ENCODE results near the gene MROH8. TPM values are rescaled to one million over a fixed set of nuclear protein-coding genes. Genes with fewer than 3 reads are reported as not detected.

The MROH8 gene
- total RNA-seq, 1 experiment from 2014 or later: 1.8 TPM

- ATAC-seq: no peak
- no TSS peak for BruUV-seq (replicated peaks)
- Histone ChIP-seq H3K4me1 (ENCODE audit: control insufficient read depth, insufficient read depth, low read length) (no peaks in the 10 kb centered on the region), H3K27me3 (ENCODE audit: control insufficient read depth, insufficient read depth, low read length) (no peaks in the 10 kb centered on the region), H3K27ac (ENCODE audit: low read length) (no peak overlapping the region), H3K36me3 (ENCODE audit: control insufficient read depth, insufficient read depth, low read length) (no peaks in the 10 kb centered on the region), H3K4me3 (ENCODE audit: low read depth in 2 of 2, low read length in 2 of 2) (no peak overlapping the region), H3K9me3 (ENCODE audit: control insufficient read depth, insufficient read depth, low read depth, low read length) (no peaks in the 10 kb centered on the region)
- in situ Hi-C loops (cut with HindIII; ENCODE audit: low pct_unique_long_range_greater_than_20kb, low sequenced_read_pairs): no loop called here
- intact Hi-C loops (cut with micrococcal nuclease; ENCODE audit: unreplicated experiment): no loop called here
- ChIA-PET CTCF (interaction anchor here (0.7 kb wide), 1 partner anchor 48 kb away, joined by 5 read pairs; no protein-coding TSS in a partner anchor), POLR2A (no interaction called here)
- TF ChIP-seq, protein P1, sequence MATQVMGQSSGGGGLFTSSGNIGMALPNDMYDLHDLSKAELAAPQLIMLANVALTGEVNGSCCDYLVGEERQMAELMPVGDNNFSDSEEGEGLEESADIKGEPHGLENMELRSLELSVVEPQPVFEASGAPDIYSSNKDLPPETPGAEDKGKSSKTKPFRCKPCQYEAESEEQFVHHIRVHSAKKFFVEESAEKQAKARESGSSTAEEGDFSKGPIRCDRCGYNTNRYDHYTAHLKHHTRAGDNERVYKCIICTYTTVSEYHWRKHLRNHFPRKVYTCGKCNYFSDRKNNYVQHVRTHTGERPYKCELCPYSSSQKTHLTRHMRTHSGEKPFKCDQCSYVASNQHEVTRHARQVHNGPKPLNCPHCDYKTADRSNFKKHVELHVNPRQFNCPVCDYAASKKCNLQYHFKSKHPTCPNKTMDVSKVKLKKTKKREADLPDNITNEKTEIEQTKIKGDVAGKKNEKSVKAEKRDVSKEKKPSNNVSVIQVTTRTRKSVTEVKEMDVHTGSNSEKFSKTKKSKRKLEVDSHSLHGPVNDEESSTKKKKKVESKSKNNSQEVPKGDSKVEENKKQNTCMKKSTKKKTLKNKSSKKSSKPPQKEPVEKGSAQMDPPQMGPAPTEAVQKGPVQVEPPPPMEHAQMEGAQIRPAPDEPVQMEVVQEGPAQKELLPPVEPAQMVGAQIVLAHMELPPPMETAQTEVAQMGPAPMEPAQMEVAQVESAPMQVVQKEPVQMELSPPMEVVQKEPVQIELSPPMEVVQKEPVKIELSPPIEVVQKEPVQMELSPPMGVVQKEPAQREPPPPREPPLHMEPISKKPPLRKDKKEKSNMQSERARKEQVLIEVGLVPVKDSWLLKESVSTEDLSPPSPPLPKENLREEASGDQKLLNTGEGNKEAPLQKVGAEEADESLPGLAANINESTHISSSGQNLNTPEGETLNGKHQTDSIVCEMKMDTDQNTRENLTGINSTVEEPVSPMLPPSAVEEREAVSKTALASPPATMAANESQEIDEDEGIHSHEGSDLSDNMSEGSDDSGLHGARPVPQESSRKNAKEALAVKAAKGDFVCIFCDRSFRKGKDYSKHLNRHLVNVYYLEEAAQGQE (IDR thresholded peaks at IDR 0.05; ENCODE audit: insufficient read depth in 1 of 2, low read depth in 2 of 2, low read length in 1 of 2): no peak
- TF ChIP-seq TCF7L2 (IDR thresholded peaks at IDR 0.05; ENCODE audit: low read depth, low read length) (no peak), SIN3A (IDR thresholded peaks at IDR 0.05; ENCODE audit: borderline replicate concordance, insufficient read depth, low read depth, low read length) (no peak), POLR2AphosphoS5 (IDR thresholded peaks at IDR 0.05; ENCODE audit: low read depth, low read length) (no peak)
- TF ChIP-seq, protein P2, sequence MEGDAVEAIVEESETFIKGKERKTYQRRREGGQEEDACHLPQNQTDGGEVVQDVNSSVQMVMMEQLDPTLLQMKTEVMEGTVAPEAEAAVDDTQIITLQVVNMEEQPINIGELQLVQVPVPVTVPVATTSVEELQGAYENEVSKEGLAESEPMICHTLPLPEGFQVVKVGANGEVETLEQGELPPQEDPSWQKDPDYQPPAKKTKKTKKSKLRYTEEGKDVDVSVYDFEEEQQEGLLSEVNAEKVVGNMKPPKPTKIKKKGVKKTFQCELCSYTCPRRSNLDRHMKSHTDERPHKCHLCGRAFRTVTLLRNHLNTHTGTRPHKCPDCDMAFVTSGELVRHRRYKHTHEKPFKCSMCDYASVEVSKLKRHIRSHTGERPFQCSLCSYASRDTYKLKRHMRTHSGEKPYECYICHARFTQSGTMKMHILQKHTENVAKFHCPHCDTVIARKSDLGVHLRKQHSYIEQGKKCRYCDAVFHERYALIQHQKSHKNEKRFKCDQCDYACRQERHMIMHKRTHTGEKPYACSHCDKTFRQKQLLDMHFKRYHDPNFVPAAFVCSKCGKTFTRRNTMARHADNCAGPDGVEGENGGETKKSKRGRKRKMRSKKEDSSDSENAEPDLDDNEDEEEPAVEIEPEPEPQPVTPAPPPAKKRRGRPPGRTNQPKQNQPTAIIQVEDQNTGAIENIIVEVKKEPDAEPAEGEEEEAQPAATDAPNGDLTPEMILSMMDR (IDR thresholded peaks at IDR 0.05): no peak
- no peak for DNase-seq (ENCODE audit: low read depth, low spot score)
Measured at GRCh38 chr20:37155987-37156386, 23.4 kb downstream of the MROH8 start.

GRCh38 chr20:37154684-37155298 lies 24.6 kb downstream of the MROH8 start:
- intact Hi-C loops (cut with micrococcal nuclease; ENCODE audit: unreplicated experiment) (no loop called here), in situ Hi-C loops (cut with HindIII; ENCODE audit: low pct_unique_long_range_greater_than_20kb, low sequenced_read_pairs) (no loop called here)
- no peak for DNase-seq (ENCODE audit: low read depth, low spot score)
- Histone ChIP-seq H3K27ac (ENCODE audit: low read length) (no peak overlapping the region), H3K36me3 (ENCODE audit: control insufficient read depth, insufficient read depth, low read length) (no peaks in the 10 kb centered on the region), H3K4me3 (ENCODE audit: low read depth in 2 of 2, low read length in 2 of 2) (no peak overlapping the region), H3K9me3 (ENCODE audit: control insufficient read depth, insufficient read depth, low read depth, low read length) (no peaks in the 10 kb centered on the region), H3K4me1 (ENCODE audit: control insufficient read depth, insufficient read depth, low read length) (no peaks in the 10 kb centered on the region), H3K27me3 (ENCODE audit: control insufficient read depth, insufficient read depth, low read length) (no peaks in the 10 kb centered on the region)
- no peak for ATAC-seq
- BruUV-seq (replicated peaks): no TSS peak
- CTCF ChIA-PET: interaction anchor here (0.6 kb wide), 1 partner anchor 166 kb away, joined by 3 read pairs; no protein-coding TSS in a partner anchor
- TF ChIP-seq SIN3A (IDR thresholded peaks at IDR 0.05; ENCODE audit: borderline replicate concordance, insufficient read depth, low read depth, low read length) (no peak), POLR2AphosphoS5 (IDR thresholded peaks at IDR 0.05; ENCODE audit: low read depth, low read length) (no peak)
- POLR2A ChIA-PET: no interaction called here

- TF ChIP-seq, protein P2 (IDR thresholded peaks at IDR 0.05): no peak
- TF ChIP-seq, protein P1 (IDR thresholded peaks at IDR 0.05; ENCODE audit: insufficient read depth in 1 of 2, low read depth in 2 of 2, low read length in 1 of 2): no peak
- no peak for TF ChIP-seq POLR2AphosphoS5 (IDR thresholded peaks at IDR 0.05; ENCODE audit: low read depth, low read length)
- TF ChIP-seq SIN3A (IDR thresholded peaks at IDR 0.05; ENCODE audit: borderline replicate concordance, insufficient read depth, low read depth, low read length): no peak
- TF ChIP-seq TCF7L2 (IDR thresholded peaks at IDR 0.05; ENCODE audit: low read depth, low read length): no peak
- ChIA-PET POLR2A (no interaction called here), CTCF (no interaction called here)
Measured at GRCh38 chr20:37152284-37152683, 27.1 kb downstream of the MROH8 start.

More at GRCh38 chr20:37152284-37152683, 27.1 kb downstream of the MROH8 start:
- in situ Hi-C loops (cut with HindIII; ENCODE audit: low pct_unique_long_range_greater_than_20kb, low sequenced_read_pairs) (no loop called here), intact Hi-C loops (cut with micrococcal nuclease; ENCODE audit: unreplicated experiment) (no loop called here)
- Histone ChIP-seq H3K27me3 (ENCODE audit: control insufficient read depth, insufficient read depth, low read length) (no peaks in the 10 kb centered on the region), H3K9me3 (ENCODE audit: control insufficient read depth, insufficient read depth, low read depth, low read length) (no peaks in the 10 kb centered on the region), H3K36me3 (ENCODE audit: control insufficient read depth, insufficient read depth, low read length) (no peaks in the 10 kb centered on the region), H3K4me1 (ENCODE audit: control insufficient read depth, insufficient read depth, low read length) (no peaks in the 10 kb centered on the region), H3K27ac (ENCODE audit: low read length) (no peak overlapping the region), H3K4me3 (ENCODE audit: low read depth in 2 of 2, low read length in 2 of 2) (no peak overlapping the region)
- ATAC-seq (no peak), DNase-seq (ENCODE audit: low read depth, low spot score) (no peak)
- BruUV-seq (replicated peaks): no TSS peak

Measured in Panc1 (cell line).